ENCODE measurements around the gene FER.

FER gene

DNA sequence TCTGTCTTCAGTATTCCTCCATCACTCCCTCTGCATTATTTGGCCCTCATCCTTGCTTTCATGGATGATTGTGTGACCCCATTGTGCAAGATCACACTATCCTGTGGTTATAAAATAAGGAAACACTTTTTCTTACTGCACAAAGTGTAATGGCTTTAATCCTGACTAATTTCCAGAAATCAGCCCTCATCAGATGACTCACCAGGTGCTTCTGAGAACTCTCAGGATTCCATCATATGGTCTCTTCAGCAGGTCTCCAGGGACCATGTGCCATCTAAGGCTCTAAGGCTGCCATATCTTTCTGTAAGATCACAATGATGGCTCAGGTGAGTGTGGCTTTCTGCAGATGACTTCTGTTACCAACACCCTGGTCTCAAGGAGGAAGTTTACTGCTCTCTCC lies 27.3 kb upstream of the FER start:
- TF ChIP-seq EZH2phosphoT487 (IDR thresholded peaks at IDR 0.05; ENCODE audit: low read depth): no peak
- TF ChIP-seq, protein P1, sequence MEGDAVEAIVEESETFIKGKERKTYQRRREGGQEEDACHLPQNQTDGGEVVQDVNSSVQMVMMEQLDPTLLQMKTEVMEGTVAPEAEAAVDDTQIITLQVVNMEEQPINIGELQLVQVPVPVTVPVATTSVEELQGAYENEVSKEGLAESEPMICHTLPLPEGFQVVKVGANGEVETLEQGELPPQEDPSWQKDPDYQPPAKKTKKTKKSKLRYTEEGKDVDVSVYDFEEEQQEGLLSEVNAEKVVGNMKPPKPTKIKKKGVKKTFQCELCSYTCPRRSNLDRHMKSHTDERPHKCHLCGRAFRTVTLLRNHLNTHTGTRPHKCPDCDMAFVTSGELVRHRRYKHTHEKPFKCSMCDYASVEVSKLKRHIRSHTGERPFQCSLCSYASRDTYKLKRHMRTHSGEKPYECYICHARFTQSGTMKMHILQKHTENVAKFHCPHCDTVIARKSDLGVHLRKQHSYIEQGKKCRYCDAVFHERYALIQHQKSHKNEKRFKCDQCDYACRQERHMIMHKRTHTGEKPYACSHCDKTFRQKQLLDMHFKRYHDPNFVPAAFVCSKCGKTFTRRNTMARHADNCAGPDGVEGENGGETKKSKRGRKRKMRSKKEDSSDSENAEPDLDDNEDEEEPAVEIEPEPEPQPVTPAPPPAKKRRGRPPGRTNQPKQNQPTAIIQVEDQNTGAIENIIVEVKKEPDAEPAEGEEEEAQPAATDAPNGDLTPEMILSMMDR (IDR thresholded peaks at IDR 0.05; ENCODE audit: low read depth, low read length): no peak
- 0 out of 2 replicates have a peak overlapping the region, but pooled peaks have one; percentile 33 for H3K4me3 ChIP-seq (ENCODE audit: low read length)
- H3K9me3 ChIP-seq (ENCODE audit: insufficient read depth, low read length): no peaks in the 10 kb centered on the region
- H3K4me1 ChIP-seq (ENCODE audit: low read length): peaks cover 20% of the 10 kb centered on the region
- H3K9ac ChIP-seq (ENCODE audit: low read length): no peak overlapping the region
- 0 out of 2 replicates have a peak, but pooled peaks cover 3% of the 10 kb centered on the region for H4K20me1 ChIP-seq (ENCODE audit: insufficient read depth, low read length)
- peaks cover 9% of the 10 kb centered on the region; the same call in 1 of the 2 replicates for H3K27me3 ChIP-seq (ENCODE audit: low read depth, low read length)
- H3K4me2 ChIP-seq (ENCODE audit: low read length): peak overlapping the region; percentile 56
- H3K36me3 ChIP-seq (replicated peaks; ENCODE audit: low read depth, low read length): no peaks in the 10 kb centered on the region
- no peak overlapping the region for H2AFZ ChIP-seq (ENCODE audit: low read depth, low read length)
- H3K27ac ChIP-seq (ENCODE audit: low read length): no peak overlapping the region
- H3K79me2 ChIP-seq (ENCODE audit: low read length): no peaks in the 10 kb centered on the region

DNA sequence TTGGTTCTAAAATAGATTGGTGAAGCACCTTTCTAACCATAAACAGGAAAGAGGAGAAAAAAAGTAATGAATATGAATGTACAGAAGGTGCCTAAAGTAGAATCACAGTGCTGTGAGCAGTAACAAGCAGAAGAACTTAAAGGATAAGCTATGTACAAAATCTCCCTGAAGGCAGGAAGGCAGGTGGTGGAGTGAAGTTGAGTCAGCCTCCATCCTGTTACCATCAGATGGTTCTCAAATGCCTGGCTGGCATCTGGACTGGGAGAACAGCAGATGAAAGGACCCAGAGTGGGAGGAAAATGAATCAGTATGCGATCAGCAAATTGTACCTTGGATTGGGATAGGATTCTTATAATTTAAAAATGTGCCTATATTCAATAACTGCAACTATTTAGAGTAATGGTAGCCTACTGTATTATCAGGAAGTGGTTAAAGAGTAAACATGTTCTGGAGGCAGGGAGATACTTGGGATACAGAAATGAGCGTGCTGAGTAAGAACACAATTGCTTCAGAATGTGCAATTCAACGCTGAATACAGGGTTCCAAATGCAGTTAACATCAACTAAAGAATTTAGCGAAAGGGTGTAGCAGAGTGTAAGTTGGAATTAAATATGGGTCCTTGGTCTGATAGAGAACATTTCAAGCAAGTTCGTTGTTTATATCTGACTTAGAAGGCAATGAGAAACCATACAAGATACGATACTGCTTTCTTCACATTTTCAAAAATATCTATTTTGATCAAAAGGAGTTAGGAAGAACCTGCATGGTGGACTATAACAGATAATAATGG lies 21.1 kb upstream of the FER start:
- H4K20me1 ChIP-seq (ENCODE audit: insufficient read depth, low read length): 0 out of 2 replicates have a peak, but pooled peaks cover 3% of the 10 kb centered on the region
- peaks cover 25% of the 10 kb centered on the region for H3K27me3 ChIP-seq (ENCODE audit: low read depth, low read length)
- TF ChIP-seq, protein P1 (IDR thresholded peaks at IDR 0.05; ENCODE audit: low read depth, low read length): no peak
- H2AFZ ChIP-seq (ENCODE audit: low read depth, low read length): no peak overlapping the region
- H3K79me2 ChIP-seq (ENCODE audit: low read length): no peaks in the 10 kb centered on the region
- H3K4me2 ChIP-seq (ENCODE audit: low read length): peak overlapping the region; percentile 80
- no peak overlapping the region for H3K27ac ChIP-seq (ENCODE audit: low read length)
- H3K36me3 ChIP-seq (replicated peaks; ENCODE audit: low read depth, low read length): no peaks in the 10 kb centered on the region
- peaks cover 43% of the 10 kb centered on the region for H3K4me1 ChIP-seq (ENCODE audit: low read length)
- H3K4me3 ChIP-seq (ENCODE audit: low read length): peak overlapping the region; percentile 78
- H3K9me3 ChIP-seq (ENCODE audit: insufficient read depth, low read length): no peaks in the 10 kb centered on the region
- no peak overlapping the region for H3K9ac ChIP-seq (ENCODE audit: low read length)

DNA sequence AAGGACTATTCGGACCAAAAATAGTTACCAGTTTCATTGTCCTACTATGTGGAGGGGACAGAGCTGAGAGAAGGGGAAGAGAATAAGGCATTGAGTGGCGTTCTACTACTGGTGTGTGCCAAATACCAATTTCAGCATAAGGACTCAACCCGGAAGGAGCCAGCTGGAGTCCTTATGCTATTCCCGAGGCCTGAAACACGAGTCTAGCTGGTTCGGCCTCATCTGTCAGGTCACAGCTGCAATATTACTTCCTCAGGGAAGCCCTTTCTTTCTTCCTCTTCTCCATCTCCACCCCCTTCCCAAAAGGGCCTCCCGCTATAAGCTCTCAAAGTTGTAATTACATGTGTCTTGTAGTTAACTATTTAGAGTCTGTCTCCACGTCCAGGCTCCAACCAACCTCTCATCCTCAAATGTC lies 20.5 kb upstream of the FER start:
- Histone ChIP-seq H3K27ac (ENCODE audit: low read length) (no peak overlapping the region), H3K4me3 (ENCODE audit: low read length) (peak overlapping the region; percentile 78), H2AFZ (ENCODE audit: low read depth, low read length) (peak overlapping the region; percentile 95), H3K9me3 (ENCODE audit: insufficient read depth, low read length) (no peaks in the 10 kb centered on the region), H3K4me1 (ENCODE audit: low read length) (peaks cover 42% of the 10 kb centered on the region), H3K36me3 (replicated peaks; ENCODE audit: low read depth, low read length) (no peaks in the 10 kb centered on the region), H3K9ac (ENCODE audit: low read length) (peak overlapping the region; percentile 72), H4K20me1 (ENCODE audit: insufficient read depth, low read length) (0 out of 2 replicates have a peak, but pooled peaks cover 3% of the 10 kb centered on the region), H3K4me2 (ENCODE audit: low read length) (peak overlapping the region; percentile 80), H3K27me3 (ENCODE audit: low read depth, low read length) (peaks cover 21% of the 10 kb centered on the region), H3K79me2 (ENCODE audit: low read length) (no peaks in the 10 kb centered on the region)
- no peak for TF ChIP-seq EZH2phosphoT487 (IDR thresholded peaks at IDR 0.05; ENCODE audit: low read depth)
- TF ChIP-seq, protein P1 (IDR thresholded peaks at IDR 0.05; ENCODE audit: low read depth, low read length): no peak

DNA sequence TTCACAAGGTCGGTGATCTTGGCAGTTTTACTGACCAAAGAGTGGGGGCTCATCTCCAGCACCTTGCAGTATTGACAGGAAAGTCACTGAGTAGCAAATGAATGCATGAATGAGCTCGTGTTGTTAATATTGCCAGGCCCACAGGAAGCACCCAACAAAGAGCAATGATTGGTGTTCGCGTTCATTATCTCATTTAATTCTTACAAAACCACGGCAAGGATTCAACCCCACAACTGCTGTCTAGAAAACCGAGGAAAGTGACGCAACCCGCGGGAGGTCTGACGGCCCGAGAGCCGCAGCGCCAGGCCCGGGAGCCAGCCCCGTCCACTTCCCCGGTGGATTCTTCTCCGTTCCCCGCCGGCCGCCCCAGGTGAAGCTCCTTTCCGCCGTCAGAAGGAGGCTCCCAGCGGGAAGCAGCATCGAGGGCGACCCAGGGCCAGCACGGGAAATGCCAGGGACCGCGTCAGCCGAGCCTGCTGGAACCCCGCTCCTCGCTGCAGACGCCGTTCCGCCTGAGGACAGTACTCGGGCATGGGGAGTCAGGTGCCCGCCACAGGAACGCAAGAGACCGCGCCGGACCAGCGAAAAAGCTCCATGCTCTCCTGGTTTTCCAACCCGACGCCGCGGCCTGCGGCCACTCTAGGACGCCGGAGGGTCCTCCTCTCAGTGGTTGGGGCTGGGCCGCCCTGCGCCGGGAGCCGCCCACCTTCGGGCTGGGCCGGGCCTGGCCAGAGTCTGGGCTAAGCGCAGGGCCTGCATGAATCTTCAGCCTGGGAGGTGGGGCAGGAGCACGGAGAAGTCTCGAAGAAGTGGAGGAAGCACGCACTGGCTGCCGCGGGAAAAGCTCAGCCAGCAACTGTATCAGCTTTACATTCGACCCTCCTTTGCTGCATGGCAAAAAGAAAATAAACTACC lies 19.8 kb upstream of the FER start:
- peak overlapping the region; percentile 27; the same call in 1 of the 2 replicates for H3K27ac ChIP-seq (ENCODE audit: low read length)
- H2AFZ ChIP-seq (ENCODE audit: low read depth, low read length): peak overlapping the region; percentile 95
- TF ChIP-seq, protein P1 (IDR thresholded peaks at IDR 0.05; ENCODE audit: low read depth, low read length): no peak
- TF ChIP-seq EZH2phosphoT487 (IDR thresholded peaks at IDR 0.05; ENCODE audit: low read depth): no peak
- no peaks in the 10 kb centered on the region for H3K79me2 ChIP-seq (ENCODE audit: low read length)
- peaks cover 21% of the 10 kb centered on the region for H3K27me3 ChIP-seq (ENCODE audit: low read depth, low read length)
- peak overlapping the region; percentile 78 for H3K4me3 ChIP-seq (ENCODE audit: low read length)
- no peaks in the 10 kb centered on the region for H3K36me3 ChIP-seq (replicated peaks; ENCODE audit: low read depth, low read length)
- peak overlapping the region; percentile 72 for H3K9ac ChIP-seq (ENCODE audit: low read length)
- peaks cover 42% of the 10 kb centered on the region for H3K4me1 ChIP-seq (ENCODE audit: low read length)
- peak overlapping the region; percentile 80 for H3K4me2 ChIP-seq (ENCODE audit: low read length)
- H4K20me1 ChIP-seq (ENCODE audit: insufficient read depth, low read length): 0 out of 2 replicates have a peak, but pooled peaks cover 3% of the 10 kb centered on the region
- no peaks in the 10 kb centered on the region for H3K9me3 ChIP-seq (ENCODE audit: insufficient read depth, low read length)
